GM18508 (cell line): Measurements from ENCODE around the gene ROBO4.

Experiments
- ATAC-seq: cut with Tn5 transposase; IDR thresholded peaks from one replicate; pipeline ENCODE4 v1.9.1; 2021; ENCODE audit warnings: moderate number of reproducible peaks; ENCODE audit not compliant: insufficient read depth, unreplicated experiment

ROBO4 gene

DNA sequence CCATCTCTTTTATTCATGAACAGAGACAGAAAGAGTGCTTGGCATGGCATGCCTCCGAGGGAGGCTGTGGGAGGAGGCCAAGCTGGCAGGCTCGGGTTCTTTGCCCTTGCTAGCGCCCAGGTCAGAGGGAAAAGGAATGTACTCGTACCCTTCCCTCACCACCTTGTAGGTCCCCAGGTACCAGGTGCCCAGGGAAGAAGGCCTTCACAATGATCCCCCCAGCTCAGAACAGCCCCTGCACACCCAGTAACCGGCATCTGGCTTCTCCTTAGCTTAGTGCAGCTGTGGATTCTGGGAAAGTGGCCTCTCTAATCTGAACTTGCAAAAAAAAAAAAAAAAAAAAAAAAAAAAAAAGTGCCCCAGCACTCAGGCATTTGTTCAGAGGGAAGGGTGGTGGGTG lies 22.7 kb upstream of the ROBO4 start:
- ATAC-seq, result no peak

DNA sequence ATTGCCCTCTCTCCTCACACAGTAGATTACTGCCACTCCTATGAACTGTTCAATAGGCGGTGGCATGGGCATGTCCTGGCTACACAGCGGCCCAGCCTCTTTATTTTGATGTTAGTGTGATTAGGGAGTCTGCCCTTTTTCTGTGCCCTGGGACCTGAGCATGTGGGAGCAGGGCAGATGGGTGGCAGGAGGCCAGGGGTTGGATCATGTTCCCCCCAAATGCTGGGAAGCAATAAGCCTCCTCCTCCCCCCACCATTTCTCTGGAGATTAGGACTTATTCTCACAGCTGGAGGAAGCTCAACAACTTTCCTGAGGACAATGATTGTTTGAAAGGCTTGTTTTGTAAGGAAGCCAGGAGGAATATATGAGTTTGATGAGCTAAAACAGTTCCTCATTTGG lies 22.2 kb upstream of the ROBO4 start:
- ATAC-seq, result no peak

DNA sequence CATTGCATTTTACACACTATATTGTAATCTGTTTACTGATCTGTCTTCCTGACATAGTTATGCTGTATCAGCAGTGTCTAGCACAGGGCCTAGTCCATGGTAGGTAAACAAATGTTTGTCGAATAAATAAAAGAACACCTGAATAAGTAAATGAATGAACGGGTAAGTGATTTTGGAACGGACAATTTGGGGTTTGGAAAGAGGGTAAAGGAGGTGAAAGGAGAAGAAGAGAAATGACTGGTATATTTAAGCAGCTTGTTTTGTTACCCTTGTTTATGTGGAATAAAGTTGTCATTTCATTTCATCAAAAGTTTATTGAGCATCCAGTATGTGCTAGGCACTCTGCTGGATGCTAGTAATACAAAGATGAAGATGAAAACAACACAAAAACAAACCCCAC lies 21.3 kb upstream of the ROBO4 start, which contains the start of gene HEPN1:
Gene HEPN1, plus strand, starts transcription at position 301 of the 400 bp plus-strand sequence.
- ATAC-seq, result no peak

DNA sequence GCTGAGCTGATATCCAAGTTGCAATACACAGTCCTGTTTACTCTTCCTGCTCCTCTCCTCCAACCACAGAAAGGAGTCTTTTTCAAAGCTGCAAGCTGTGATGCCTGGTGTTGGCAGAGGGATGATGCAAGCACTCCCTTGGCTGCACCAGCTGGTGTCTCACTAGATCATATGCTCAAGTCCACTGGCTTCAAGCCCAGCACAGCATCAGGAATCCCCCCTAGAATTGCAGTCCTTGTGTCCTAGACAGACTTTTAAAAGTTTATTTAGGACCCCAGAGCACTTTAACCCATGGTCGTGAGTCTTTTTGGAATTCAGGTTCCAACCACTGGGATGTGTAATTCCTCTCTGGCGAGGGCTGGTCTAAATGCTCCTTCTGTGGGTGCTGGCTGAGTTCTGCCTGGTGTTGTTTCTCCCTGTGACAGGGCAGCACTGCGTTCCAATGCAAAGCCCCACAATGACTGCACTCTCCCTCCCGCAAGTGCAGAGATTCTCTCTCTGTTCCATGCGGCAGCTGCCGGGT lies 19.5 kb upstream of the ROBO4 start:
- no peak for ATAC-seq

DNA sequence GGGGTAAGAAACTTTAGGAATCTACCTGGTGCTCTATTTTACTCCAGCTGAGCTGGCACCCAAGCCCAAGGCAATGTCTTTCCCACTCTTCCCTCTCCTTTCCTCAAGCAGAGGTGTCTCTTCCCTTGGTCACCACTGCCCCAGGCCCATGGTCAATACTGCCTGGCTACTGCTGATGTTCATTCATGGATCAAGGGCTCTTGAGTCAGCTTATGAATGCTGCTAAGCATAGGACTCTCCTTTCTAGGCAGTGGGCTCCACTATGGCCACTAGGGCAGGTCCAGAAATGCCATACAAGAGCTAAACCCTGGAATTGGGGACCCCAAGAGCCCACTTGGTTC lies 18.7 kb upstream of the ROBO4 start:
- no peak for ATAC-seq

DNA sequence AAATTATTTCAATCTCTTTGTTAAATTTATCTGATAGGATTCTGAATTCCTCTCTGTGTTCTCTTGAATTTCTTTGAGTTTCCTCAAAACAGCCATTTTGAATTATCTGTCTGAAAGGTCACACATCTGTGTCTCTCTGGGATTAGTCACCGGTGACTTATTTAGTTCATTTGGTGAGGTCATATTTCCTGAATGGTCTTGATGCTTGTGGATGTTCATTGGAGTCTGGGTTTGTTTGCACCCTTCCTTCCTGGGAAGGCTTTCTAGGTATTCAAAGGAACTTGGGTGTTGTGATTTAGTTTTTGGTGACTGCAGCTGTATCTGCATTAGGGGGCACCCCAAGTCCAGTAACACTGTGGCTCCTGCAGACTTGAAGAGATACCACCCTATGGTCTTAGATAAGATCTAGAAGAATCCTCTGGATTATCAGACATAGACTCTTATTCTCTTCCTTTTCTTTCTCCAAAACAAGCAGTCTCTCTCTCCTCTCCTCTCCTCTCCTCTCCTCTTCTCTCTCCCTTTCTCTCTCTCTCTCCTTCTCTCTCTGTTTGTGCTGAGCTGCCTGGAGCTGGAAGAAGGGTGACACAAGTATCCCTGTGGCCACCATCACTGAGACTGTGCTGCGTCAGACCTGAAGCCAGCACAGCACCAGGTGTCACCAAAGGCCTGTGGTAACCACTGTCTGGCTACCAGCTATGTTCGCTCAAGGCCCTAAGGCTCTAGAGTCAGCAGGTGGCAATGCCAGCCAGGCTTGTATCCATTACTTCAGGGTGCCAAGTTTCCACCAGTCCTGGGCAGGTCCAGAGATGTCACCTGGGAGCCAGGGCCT lies 18.1 kb upstream of the ROBO4 start:
- no peak for ATAC-seq

DNA sequence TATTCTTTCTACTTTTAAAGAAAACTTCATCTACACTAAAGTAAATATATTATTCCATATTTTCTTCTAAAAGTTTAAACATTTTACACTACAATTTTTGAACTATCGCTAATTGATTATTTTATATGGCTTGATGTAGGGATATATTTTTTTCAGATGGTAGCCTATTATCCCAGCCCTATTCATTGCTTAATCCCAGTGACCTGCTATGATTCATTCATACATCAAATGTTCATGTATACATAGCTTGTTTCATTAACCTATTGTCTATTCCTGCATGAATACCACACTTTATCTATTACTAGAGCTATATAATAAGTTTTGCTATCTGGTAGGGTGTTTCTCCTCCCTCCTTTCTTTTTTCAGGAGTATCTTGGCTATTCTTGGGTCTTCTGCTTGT lies 5.0 kb upstream of the ROBO4 start:
- no peak for ATAC-seq

DNA sequence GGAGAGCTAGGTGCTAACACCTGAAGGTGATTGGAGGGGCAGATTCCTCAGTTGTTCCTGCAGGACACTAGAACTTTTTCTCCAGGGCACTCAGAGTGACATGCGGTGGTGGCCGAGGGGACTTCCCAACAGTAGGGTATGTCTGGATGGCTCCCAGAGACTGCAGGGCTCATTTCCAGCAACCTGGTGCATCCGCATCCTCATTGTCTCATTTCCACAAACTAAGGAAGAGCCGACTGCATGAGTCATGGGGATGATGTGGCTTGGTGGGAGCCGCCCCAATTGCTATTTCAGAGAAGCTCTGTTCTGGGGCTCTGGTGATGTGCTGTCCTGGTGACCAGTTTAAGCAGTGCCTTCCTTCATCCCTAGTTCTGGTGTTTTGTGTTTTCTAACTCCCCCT lies 2.8 kb upstream of the ROBO4 start:
- no peak for ATAC-seq

DNA sequence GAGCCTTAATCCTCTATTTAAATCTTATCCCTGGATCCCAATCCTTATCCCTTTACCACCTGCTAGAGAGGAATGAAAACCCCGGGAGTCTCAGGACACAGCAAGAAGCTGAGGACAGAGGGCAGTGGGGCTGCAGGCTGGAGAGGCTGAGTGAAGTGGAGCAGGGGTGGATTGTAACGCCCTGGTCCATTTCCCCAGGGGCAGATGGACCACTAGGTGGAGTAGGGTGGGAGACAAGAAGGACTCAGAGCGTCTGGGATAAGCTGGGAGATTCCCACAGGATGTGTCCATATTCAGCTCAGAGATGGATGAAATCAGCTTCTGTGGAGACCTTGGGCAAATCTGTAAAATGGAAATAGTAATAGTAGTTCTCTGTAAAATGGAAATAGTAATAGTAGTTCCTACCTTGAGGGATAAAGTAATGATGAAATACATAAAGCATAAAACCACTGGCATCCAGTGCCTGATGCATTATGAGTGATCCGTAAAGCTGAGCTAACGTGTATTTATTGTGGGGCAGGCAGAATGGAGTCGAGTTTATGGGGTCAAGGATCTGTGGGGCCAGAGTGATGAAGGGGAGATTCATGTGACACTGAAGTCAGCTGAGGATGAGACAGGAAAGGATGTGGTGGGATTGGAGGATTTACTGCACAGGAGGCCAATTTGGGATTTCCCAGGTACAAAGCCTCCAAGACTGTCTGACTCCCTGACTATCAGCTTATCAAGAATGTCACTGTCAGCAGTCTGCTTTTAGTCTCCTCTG lies 1.9 kb upstream of the ROBO4 start:
- no peak for ATAC-seq

DNA sequence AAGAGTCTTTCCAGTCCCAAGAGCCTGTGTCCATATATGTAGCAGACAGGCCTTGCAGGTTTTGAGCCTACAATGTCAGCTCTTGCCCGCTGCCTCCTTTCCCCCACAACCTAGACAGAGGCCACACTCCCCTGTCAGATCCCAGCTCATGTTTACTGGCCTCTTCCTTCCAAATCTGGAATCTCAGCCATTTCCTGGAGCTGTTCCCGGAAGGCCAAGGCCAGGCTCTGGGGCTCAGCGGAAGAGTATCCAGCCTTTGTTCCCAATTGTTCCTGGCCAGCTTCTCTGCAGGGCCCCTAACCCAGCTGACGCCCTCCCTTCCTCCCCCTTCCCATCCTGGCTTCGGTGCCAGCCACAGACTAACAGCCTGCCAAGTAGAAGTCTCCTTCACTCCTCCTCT lies 1.0 kb upstream of the ROBO4 start:
- no peak for ATAC-seq

DNA sequence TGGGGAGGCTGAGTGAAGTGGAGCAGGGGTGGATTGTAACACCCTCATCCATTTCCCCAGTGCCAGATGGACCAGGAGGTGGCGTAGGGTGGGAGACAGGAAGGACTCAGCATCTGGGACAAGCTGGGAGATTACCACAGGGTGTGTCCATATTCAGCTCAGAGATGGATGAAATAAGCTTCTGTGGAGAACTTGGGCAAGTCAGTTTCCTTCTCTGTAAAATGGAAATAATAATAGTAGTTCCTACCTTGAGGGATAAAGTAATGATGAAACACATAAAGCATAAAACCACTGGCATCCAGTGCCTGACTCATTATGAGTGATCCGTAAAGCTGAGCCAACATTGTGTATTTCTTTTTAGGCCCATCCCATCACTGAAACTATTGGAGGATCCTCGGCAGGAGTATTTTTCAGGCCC lies 607 bp upstream of the ROBO4 start:
- no peak for ATAC-seq

DNA sequence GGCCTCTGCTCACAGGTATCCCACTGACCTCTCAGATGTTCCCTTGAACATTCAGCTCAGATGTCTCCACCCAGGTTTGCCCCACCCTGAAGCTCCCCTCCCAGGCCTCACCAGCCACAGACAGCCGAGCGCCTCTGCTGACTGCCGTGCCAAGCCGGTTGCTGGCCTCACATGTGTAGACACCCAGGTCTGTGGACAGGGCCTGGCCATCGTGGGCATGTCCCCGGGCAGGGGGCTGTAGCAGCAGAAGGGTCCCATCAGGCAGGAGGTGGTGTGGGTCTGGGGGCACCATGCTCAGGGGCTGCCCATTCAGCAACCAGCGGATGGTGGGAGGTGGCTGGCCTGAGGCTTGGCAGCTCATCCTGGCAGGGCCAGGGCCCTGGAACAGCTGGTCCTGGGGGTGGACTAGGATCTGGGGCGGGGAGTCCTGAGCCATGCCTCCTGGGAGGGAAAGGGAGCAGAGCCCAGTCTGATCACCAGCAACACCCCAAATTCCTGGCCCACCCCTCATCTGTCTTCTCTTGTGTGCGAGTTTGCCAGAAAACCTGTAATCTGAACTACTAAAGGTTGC lies 759 bp downstream of the ROBO4 start:
- ATAC-seq, result no peak

DNA sequence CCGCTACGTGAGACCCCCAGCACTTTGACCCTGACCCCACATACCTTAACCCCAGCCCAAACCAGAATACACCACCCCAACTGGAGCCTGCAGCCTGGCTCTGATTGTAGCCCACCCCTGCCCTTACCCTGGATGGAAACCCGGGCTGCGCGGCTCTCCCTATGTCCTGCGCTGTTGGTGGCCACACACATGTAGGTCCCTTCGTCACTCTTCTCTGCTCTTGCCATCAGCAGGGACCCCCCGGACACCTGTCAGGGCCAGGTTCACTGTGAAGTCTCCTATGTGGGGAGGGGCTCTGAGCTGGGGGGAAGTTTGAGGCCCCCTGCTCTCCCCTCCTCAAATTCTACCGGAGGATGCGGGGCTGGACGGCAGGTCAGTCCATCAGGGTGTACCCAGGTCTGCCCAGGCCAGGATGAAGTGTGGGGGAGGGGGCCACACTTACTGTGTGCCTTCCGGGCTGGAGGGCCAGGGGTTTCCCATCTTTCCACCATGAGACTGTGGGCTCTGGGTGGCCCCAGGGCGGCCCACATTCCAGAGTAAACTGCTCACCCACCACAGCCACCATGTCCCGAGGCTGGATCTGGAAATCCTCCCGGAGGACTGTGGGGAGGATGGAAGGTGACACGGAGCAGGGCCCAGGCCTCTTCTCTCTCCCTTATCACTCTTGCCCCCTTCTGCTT lies 1.5 kb downstream of the ROBO4 start:
- ATAC-seq, result no peak

DNA sequence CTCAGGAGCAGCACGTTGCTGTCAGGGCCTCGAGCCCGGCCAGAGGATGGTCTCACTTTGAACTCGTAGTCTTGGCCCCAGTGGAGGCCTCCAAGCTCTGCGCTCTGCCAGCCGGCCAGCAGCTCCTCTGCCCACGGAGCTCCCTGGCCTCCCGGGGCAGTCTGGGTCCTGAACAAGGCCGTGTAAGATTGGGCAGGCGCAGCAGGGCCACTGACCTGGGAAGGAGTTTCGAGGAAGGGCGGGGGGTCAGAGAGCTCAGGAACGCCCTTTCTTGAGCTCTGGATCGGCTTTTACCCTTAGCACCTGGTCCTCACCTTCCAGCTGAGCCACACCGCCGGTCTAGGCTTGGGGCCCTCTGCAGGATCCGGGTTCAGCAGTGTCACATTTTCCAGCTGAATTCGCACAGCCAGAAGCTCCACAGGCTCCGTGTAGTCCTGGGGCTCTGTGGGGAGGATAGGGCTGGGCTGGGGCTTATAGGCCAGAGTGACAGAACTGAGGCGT lies 2.1 kb downstream of the ROBO4 start:
- no peak for ATAC-seq

DNA sequence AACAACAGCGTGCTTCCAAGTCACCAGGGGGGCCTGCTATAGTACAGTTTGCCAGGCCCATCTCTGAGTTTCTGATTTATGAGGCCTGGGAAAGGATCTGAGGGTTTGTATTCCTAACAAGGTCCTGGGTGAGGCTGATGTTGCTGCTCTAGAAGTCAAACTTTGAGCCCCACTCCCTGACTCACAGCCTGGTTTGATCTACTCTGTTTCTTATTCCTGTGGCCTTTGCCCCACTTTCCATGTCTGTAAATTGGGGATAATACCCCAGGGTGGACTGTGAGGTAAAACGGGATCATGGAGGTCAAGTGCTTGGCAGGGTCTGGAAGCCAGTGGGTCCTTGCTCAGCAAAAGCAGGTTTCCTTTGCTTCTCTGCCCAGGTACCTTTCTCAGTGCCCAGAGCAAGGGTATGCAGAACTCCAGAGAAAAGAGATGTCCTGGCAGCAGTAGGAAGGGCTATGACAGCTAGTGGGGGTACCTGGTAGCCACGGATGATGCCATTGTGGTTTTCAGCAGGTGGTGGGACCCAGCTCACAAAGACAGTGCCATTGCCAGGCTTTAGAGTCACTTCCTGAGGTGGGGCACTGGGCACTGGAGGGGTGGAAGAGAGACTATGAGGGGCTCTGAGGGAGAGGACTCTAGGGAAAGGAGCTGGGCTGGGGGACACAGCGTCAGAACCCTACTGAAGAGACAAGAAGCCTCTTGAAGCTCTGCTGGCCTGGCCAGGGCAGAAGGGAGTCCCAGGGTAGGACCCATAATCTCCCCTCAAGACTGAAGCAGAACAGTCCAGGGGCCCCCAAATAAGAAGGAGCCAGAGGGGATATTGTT lies 2.8 kb downstream of the ROBO4 start:
- ATAC-seq, result no peak

DNA sequence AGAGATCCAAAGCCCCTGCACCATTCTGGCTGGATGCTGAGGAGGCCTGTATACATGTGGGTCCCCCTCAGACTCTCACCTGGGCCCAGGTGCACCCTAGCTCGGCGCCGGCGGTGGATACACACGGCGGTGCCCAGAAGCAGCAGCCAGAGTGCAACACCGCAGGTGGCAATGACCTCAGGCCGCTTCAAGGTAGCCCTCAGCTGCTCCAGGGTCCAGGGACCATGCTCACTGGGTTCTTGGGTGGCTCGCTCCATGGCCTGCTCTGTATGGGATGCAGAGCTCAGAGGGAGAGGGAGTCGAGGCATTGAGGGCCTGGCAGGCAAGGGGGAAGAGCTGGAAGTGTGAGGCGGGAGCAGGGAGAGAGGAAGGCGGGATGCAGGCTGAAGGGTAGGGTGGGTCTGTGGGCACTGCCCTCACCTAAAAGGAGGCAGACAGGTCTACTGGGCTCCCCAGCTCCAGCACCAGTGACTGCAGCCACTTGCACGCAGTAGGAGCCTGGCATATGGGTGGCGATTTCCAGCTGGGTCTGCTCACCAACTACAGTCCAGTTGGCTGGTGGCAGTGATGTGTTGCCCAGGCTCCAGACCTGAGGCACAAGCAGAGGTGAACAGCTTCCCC lies 3.8 kb downstream of the ROBO4 start:
- ATAC-seq, result no peak

DNA sequence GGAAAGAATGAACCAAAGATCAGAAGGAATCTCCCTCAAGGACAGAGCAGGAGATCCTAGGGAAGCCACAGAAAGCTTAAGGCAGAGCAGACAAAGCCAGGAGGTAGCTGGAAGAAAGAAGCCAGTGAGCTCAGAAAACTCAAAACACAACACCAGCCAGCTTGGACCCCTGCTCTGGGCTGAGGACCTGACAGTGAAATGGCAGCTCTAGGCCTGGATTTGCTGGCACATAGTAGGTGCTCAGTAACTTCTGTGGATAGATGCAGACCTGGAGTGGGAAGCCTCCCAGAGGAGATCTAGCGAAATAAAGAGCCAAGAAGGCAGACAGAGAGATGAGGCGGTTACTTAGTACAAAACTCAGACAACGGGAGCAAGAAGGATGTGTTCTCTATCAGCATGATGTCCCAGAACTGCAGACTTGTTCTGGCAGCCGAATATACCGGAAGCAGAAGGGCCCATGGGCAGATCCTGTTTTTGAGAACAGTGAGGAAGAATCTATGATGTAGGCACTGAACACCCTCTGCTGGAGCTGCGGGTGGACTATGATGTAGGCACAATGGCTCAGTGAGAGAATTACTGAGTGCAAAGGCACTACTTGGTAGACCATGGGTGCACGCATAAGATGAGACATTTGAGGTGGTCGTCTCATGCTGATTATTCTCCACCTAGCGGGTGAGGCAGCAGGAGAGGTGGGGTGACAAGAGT lies 4.8 kb downstream of the ROBO4 start:
- ATAC-seq, result no peak

DNA sequence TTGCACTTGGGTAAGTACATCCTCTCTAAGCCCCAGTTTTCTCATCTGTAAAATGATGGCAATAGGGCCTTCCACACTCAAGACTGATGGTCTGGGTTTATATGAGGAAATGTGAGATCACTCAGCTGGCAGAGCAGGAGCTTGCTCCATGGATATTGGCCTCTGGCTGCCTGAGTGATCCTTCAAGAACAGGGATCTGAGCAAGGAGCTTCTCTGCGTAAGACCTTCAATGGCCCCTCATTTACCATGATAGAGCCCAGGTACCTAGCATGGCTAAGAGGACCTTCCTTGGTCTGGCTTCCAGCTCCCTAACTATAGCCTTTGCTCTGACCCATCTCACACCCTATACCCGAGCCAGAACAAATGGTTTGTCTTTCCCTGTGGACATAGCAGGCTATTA lies 5.5 kb downstream of the ROBO4 start:
- ATAC-seq, result no peak
